A673 (cell line): Measurements from ENCODE around the gene RAB3C. TPM values are rescaled to one million over a fixed set of nuclear protein-coding genes. Genes with fewer than 3 reads are reported as not detected.

Source experiments
- BruUV-seq: library from RNA; stranded (reverse); fragments of 400-500 nt; replicated peaks from 2 replicates; lab custom pipeline; 2021; lab: Mats Ljungman, UMichigan
- CTCF ChIA-PET: fragments of 300-600 bp; sonication (Branson Sonifier 250); formaldehyde crosslinking; loops from one replicate; lab custom pipeline; 2022; ENCODE audit warnings: antibody characterized with exemption; lab: Charles Lee
- POLR2A ChIA-PET: fragments of 300-600 bp; sonication (Branson Sonifier 250); formaldehyde crosslinking; loops from one replicate; lab custom pipeline; 2022; ENCODE audit warnings: antibody characterized with exemption; ENCODE audit not compliant: low non-redundant PET; lab: Charles Lee
- DNase-seq: peaks from one replicate; pipeline ENCODE4 v3.0.0-alpha.2; 2015; ENCODE audit warnings: low spot score
- H3K27ac ChIP-seq: fragments of 200-600 bp; sonication (generic); 2 replicates; pipeline ENCODE4 v1.5.1; 2016; ENCODE audit warnings: mixed run types, low read depth, mild to moderate bottlenecking, mixed read lengths, antibody characterized with exemption, low read length; ENCODE audit not compliant: poor library complexity, severe bottlenecking
- H3K27me3 ChIP-seq: fragments of 200-600 bp; sonication (generic); replicated peaks from 2 replicates; pipeline ENCODE4 v1.6.1; 2017; ENCODE audit warnings: mixed run types, low read depth, mild to moderate bottlenecking, mixed read lengths, antibody characterized with exemption, low read length; ENCODE audit not compliant: insufficient read depth, poor library complexity
- H3K36me3 ChIP-seq: fragments of 200-600 bp; sonication (generic); 2 replicates; pipeline ENCODE4 v1.6.1; 2016; ENCODE audit warnings: mixed run types, mild to moderate bottlenecking, mixed read lengths, antibody characterized with exemption, low read length; ENCODE audit not compliant: insufficient read depth, poor library complexity, severe bottlenecking
- H3K4me1 ChIP-seq: fragments of 200-600 bp; sonication (generic); 2 replicates; pipeline ENCODE4 v1.6.1; 2017; ENCODE audit warnings: mixed run types, mild to moderate bottlenecking, mixed read lengths, antibody characterized with exemption, low read length; ENCODE audit not compliant: insufficient read depth, poor library complexity, severe bottlenecking
- H3K4me3 ChIP-seq: fragments of 200-600 bp; sonication (generic); 2 replicates; pipeline ENCODE4 v1.5.1; 2016; ENCODE audit warnings: low read depth, mixed run types, mild to moderate bottlenecking, mixed read lengths, low read length; ENCODE audit not compliant: poor library complexity, severe bottlenecking
- H3K9me3 ChIP-seq: fragments of 200-600 bp; sonication (generic); 2 replicates; pipeline ENCODE4 v1.6.1; 2016; ENCODE audit warnings: mixed run types, low read depth, mild to moderate bottlenecking, mixed read lengths, antibody characterized with exemption, low read length; ENCODE audit not compliant: poor library complexity, severe bottlenecking
- CTCF ChIP-seq: fragments of 300-800, 200-600 bp; sonication (generic); conservative IDR thresholded peaks from 2 replicates; pipeline ENCODE4 v1.5.1; 2017; ENCODE audit warnings: low read depth, mild to moderate bottlenecking, antibody characterized with exemption, low read length, moderate library complexity, mixed read lengths
- EZH2 ChIP-seq: fragments of 200-600 bp; sonication (generic); IDR thresholded peaks from 2 replicates; pipeline ENCODE4 v1.6.1; 2017; ENCODE audit warnings: borderline replicate concordance, low read depth, mild to moderate bottlenecking, mixed read lengths, antibody characterized with exemption, low read length; ENCODE audit not compliant: poor library complexity, severe bottlenecking
- intact Hi-C: fragments of 100-400 bp; cut with micrococcal nuclease; formaldehyde crosslinking; loops from one replicate; pipeline ENCODE4 v1.10.0; 2022; ENCODE audit not compliant: unreplicated experiment
- total RNA-seq: library from RNA; stranded (reverse); gene quantifications from 2 replicates; pipeline ENCODE4 v1.2.3, GENCODE V29; 2021

The RAB3C gene
- total RNA-seq, 1 experiment from 2014 or later: 0.64 TPM

GRCh38 chr5:58677650-58678049 lies 94.8 kb downstream of the RAB3C start:
- Histone ChIP-seq H3K27ac (no peak overlapping the region), H3K36me3 (no peaks in the 10 kb centered on the region), H3K9me3 (no peaks in the 10 kb centered on the region), H3K4me3 (no peak overlapping the region), H3K27me3 (no peaks in the 10 kb centered on the region), H3K4me1 (no peaks in the 10 kb centered on the region)
- no peak for DNase-seq
- ChIA-PET CTCF (no interaction called here), POLR2A (no interaction called here)
- intact Hi-C loops: no loop called here
- TF ChIP-seq EZH2: no peak
- no peak for TF ChIP-seq CTCF
- BruUV-seq: no TSS peak

GRCh38 chr5:58680503-58680902 lies 97.6 kb downstream of the RAB3C start:
- BruUV-seq: no TSS peak
- H3K4me3 ChIP-seq: no peak overlapping the region
- H3K9me3 ChIP-seq: no peaks in the 10 kb centered on the region
- no peaks in the 10 kb centered on the region for H3K27me3 ChIP-seq
- no peak for DNase-seq
- POLR2A ChIA-PET: no interaction called here
- H3K36me3 ChIP-seq: no peaks in the 10 kb centered on the region
- CTCF ChIA-PET: no interaction called here
- H3K27ac ChIP-seq: no peak overlapping the region
- TF ChIP-seq CTCF: no peak
- intact Hi-C loops: no loop called here
- no peaks in the 10 kb centered on the region for H3K4me1 ChIP-seq

- intact Hi-C loops: no loop called here
- Histone ChIP-seq H3K4me3 (no peak overlapping the region), H3K27ac (no peak overlapping the region), H3K4me1 (no peaks in the 10 kb centered on the region), H3K36me3 (no peaks in the 10 kb centered on the region), H3K27me3 (no peaks in the 10 kb centered on the region), H3K9me3 (no peaks in the 10 kb centered on the region)
- no peak for DNase-seq
- CTCF ChIA-PET: no interaction called here
- POLR2A ChIA-PET: no interaction called here
- TF ChIP-seq CTCF (no peak), EZH2 (no peak)
- BruUV-seq: no TSS peak
Measured at GRCh38 chr5:58681943-58682342, 99.1 kb downstream of the RAB3C start.
